ENCODE results near the gene ACOX1. TPM values are rescaled to one million over a fixed set of nuclear protein-coding genes. Genes with fewer than 3 reads are reported as not detected.
A peak's percentile ranks its signal among the peaks of the same experiment; 100 is the strongest.

ACOX1 gene
- polyA plus RNA-seq, 3 donors = 21.6 to 49.7 (median 49.2) TPM

- DNase-seq = no peak
- Mint-ChIP-seq H3K27me3 (ENCODE audit: low read depth in 3 of 3) (peaks cover 0 to 2% (median 0%) of the 10 kb centered on the region in 3 donors), H3K9me3 (no peaks in the 10 kb centered on the region), H3K36me3 (peaks cover 34 to 67% of the 10 kb centered on the region in 2 donors), H3K4me1 (peaks cover 30% of the 10 kb centered on the region), H3K27ac (no peak overlapping the region), H3K4me3 (no peak overlapping the region)
- Histone ChIP-seq H3K36me3 (replicated peaks in 1 of 2; ENCODE audit: control insufficient read depth in 1 of 2, insufficient read depth in 2 of 2, low read length in 2 of 2) (peaks cover 15 to 39% of the 10 kb centered on the region in 2 donors), H4K20me1 (ENCODE audit: insufficient read depth, low read length) (no peaks in the 10 kb centered on the region), H3K27ac (ENCODE audit: low read depth in 1 of 2, low read length in 2 of 2) (no peak overlapping the region), H2AFZ (ENCODE audit: insufficient read depth, low read depth, low read length, poor library complexity, severe bottlenecking) (no peak overlapping the region), H3K9ac (ENCODE audit: insufficient read depth, low read length, poor library complexity, severe bottlenecking) (no peak overlapping the region), H3K27me3 (ENCODE audit: control insufficient read depth in 2 of 2, insufficient read depth in 2 of 2, low read length in 2 of 2) (no peaks in the 10 kb centered on the region), H3K9me3 (replicated peaks in 1 of 2; ENCODE audit: control insufficient read depth in 1 of 2, insufficient read depth in 1 of 2, low read length in 2 of 2) (no peaks in the 10 kb centered on the region), H3K4me3 (replicated peaks in 1 of 3; ENCODE audit: low read depth in 2 of 3, low read length in 3 of 3) (no peak overlapping the region), H3K4me1 (ENCODE audit: control insufficient read depth in 1 of 2, insufficient read depth in 2 of 2, low read length in 2 of 2) (peaks cover 29 to 32% of the 10 kb centered on the region in 2 donors), H3K79me2 (ENCODE audit: insufficient read depth, low read length) (no peaks in the 10 kb centered on the region), H3K4me2 (replicated peaks; ENCODE audit: extremely low read depth, low read length, poor library complexity, severe bottlenecking) (no peak overlapping the region)
- intact Hi-C loops (cut with micrococcal nuclease) = no loop called here
- 96% methylated on average over 3 of the region's 5 CpGs for WGBS (ENCODE audit: insufficient coverage)
- TF ChIP-seq CTCF (IDR thresholded peaks at IDR 0.05) = no peak
Measured at GRCh38 chr17:75994802-75995370, 15.9 kb upstream of the ACOX1 start.

GRCh38 chr17:75991396-75991795, 12.4 kb upstream of the ACOX1 start:
- H3K9me3 Mint-ChIP-seq = peaks cover 0 to 1% (median 0%) of the 10 kb centered on the region in 7 donors
- peak overlapping the region in 1 of 7 donors; percentile 46 for H3K27ac Mint-ChIP-seq
- WGBS (ENCODE audit: insufficient coverage) = 97% methylated on average over 8 of the region's 9 CpGs
- intact Hi-C loops (cut with micrococcal nuclease) = no loop called here
- DNase-seq = no peak
- H3K4me1 Mint-ChIP-seq = peaks cover 12% of the 10 kb centered on the region
- H3K9me3 ChIP-seq (replicated peaks in 1 of 2; ENCODE audit: control insufficient read depth in 1 of 2, insufficient read depth in 1 of 2, low read length in 2 of 2) = no peaks in the 10 kb centered on the region
- no peaks in the 10 kb centered on the region for H3K79me2 ChIP-seq (ENCODE audit: insufficient read depth, low read length)
- H3K4me2 ChIP-seq (replicated peaks; ENCODE audit: extremely low read depth, low read length, poor library complexity, severe bottlenecking) = no peak overlapping the region
- H3K36me3 ChIP-seq (replicated peaks in 1 of 2; ENCODE audit: control insufficient read depth in 1 of 2, insufficient read depth in 2 of 2, low read length in 2 of 2) = peaks cover 19 to 45% of the 10 kb centered on the region in 2 donors
- H4K20me1 ChIP-seq (ENCODE audit: insufficient read depth, low read length) = no peaks in the 10 kb centered on the region
- no peak overlapping the region for H3K4me3 Mint-ChIP-seq
- peaks cover 0 to under 1% (median 0%) of the 10 kb centered on the region in 3 donors for H3K27me3 Mint-ChIP-seq (ENCODE audit: low read depth in 3 of 3)
- no peak for TF ChIP-seq CTCF (IDR thresholded peaks at IDR 0.05)
- no peak overlapping the region for H2AFZ ChIP-seq (ENCODE audit: insufficient read depth, low read depth, low read length, poor library complexity, severe bottlenecking)
- H3K36me3 Mint-ChIP-seq = peaks cover 37 to 63% of the 10 kb centered on the region in 2 donors
- H3K4me3 ChIP-seq (replicated peaks in 1 of 3; ENCODE audit: low read depth in 2 of 3, low read length in 3 of 3) = no peak overlapping the region
- H3K9ac ChIP-seq (ENCODE audit: insufficient read depth, low read length, poor library complexity, severe bottlenecking) = no peak overlapping the region
- H3K27me3 ChIP-seq (ENCODE audit: control insufficient read depth in 2 of 2, insufficient read depth in 2 of 2, low read length in 2 of 2) = no peaks in the 10 kb centered on the region
- peaks cover 9 to 11% of the 10 kb centered on the region in 2 donors for H3K4me1 ChIP-seq (ENCODE audit: control insufficient read depth in 1 of 2, insufficient read depth in 2 of 2, low read length in 2 of 2)
- no peak overlapping the region for H3K27ac ChIP-seq (ENCODE audit: low read depth in 1 of 2, low read length in 2 of 2)
